Fibroblast of mammary gland (primary cell): ENCODE results near the gene BOD1.
"Not testable (repeated sequence)": the region's sequence is repeated elsewhere in the genome, so short reads cannot be mapped to it uniquely, and the experiment has no call there.

Experiments
- DNase-seq: peaks from one replicate; pipeline ENCODE4 v3.0.0-alpha.2; 2010; ENCODE audit warnings: low read depth
- H3K4me3 ChIP-seq: 2 replicates; pipeline ENCODE4 v1.5.1; 2011; ENCODE audit warnings: low read depth, mild to moderate bottlenecking, low read length, moderate library complexity; ENCODE audit not compliant: control insufficient read depth
- CTCF ChIP-seq: conservative IDR thresholded peaks from 2 replicates; pipeline ENCODE4 v1.5.1; 2011; ENCODE audit warnings: low read depth, low read length, inconsistent platforms; ENCODE audit not compliant: control insufficient read depth, insufficient read depth

BOD1 gene

GRCh38 chr5:173592050-173592669 lies 24.3 kb downstream of the BOD1 start:
- TF ChIP-seq CTCF, result peak; percentile 69
- H3K4me3 ChIP-seq, result no peak overlapping the region
- peak; percentile 39 for DNase-seq

- H3K4me3 ChIP-seq, result no peak overlapping the region
- DNase-seq, result no peak
- no peak for TF ChIP-seq CTCF
These were observed 25.4 kb downstream of the BOD1 start for GRCh38 chr5:173591056-173591514.

GRCh38 chr5:173590436-173591055 lies 25.9 kb downstream of the BOD1 start:
- DNase-seq, result no peak
- no peak overlapping the region for H3K4me3 ChIP-seq
- no peak for TF ChIP-seq CTCF

GRCh38 chr5:173586133-173586532 lies 30.3 kb downstream of the BOD1 start:
- DNase-seq, H3K4me3 ChIP-seq: not testable (repeated sequence)

- no peak for TF ChIP-seq CTCF
- no peak for DNase-seq
These were observed 33.1 kb downstream of the BOD1 start for GRCh38 chr5:173583346-173583745.

GRCh38 chr5:173582216-173583111 lies 34.0 kb downstream of the BOD1 start:
- TF ChIP-seq CTCF, result no peak
- DNase-seq, result peak; percentile 52
- no peak overlapping the region for H3K4me3 ChIP-seq

More at GRCh38 chr5:173583346-173583745, 33.1 kb downstream of the BOD1 start:
- H3K4me3 ChIP-seq, result no peak overlapping the region

- DNase-seq, result peak; percentile 28
- peak; percentile 65 for TF ChIP-seq CTCF
- no peak overlapping the region for H3K4me3 ChIP-seq
These were observed 34.8 kb downstream of the BOD1 start for GRCh38 chr5:173581408-173582215.
